IMR-90 (cell line): Measurements from ENCODE around the gene PHPT1. TPM values are rescaled to one million over a fixed set of nuclear protein-coding genes. Genes with fewer than 3 reads are reported as not detected.

Source experiments
- ATAC-seq: fragments of 200-7000 bp; cut with Tn5 transposase; 2 replicates; pipeline ENCODE4 v1.9.1; 2020; ENCODE audit warnings: low read depth, mild to moderate bottlenecking, moderate library complexity
- BruUV-seq: library from RNA; stranded (reverse); fragments of 400-500 nt; replicated peaks from 2 replicates; lab custom pipeline; 2021; lab: Mats Ljungman, UMichigan
- CTCF ChIA-PET: fragments of 300-600 bp; formaldehyde crosslinking; extraction: SDS; loops from one replicate; lab custom pipeline; 2021; ENCODE audit warnings: antibody characterized with exemption; lab: Yijun Ruan, JAX
- POLR2A ChIA-PET: fragments of 300-600 bp; sonication (Branson Sonifier 250); formaldehyde crosslinking; loops from one replicate; lab custom pipeline; 2022; ENCODE audit warnings: antibody characterized with exemption; ENCODE audit not compliant: unreplicated experiment; lab: Charles Lee
- DNase-seq: peaks from one replicate; pipeline ENCODE4 v3.0.0; 2013
- H2AFZ ChIP-seq: replicated peaks from 2 replicates; pipeline ENCODE3; 2013; ENCODE audit warnings: low read length, mild to moderate bottlenecking; ENCODE audit not compliant: poor library complexity
- H2AK5ac ChIP-seq: 2 replicates; pipeline ENCODE4 v1.6.1; 2013; ENCODE audit warnings: low read depth, low read length, inconsistent platforms
- H2AK9ac ChIP-seq: replicated peaks from 2 replicates; pipeline ENCODE3; 2013; ENCODE audit warnings: mild to moderate bottlenecking, low read depth, low read length, moderate library complexity; ENCODE audit not compliant: poor library complexity
- H2BK120ac ChIP-seq: 2 replicates; pipeline ENCODE4 v1.6.1; 2013; ENCODE audit warnings: low read depth, low read length, inconsistent platforms
- H2BK15ac ChIP-seq: 3 replicates; pipeline ENCODE4 v1.6.1; 2013; ENCODE audit warnings: low read depth, low read length, inconsistent platforms
- H2BK20ac ChIP-seq: 2 replicates; pipeline ENCODE4 v1.6.1; 2013; ENCODE audit warnings: low read depth, mild to moderate bottlenecking, inconsistent platforms, low read length, moderate library complexity
- H2BK5ac ChIP-seq: 2 replicates; pipeline ENCODE4 v1.6.1; 2013; ENCODE audit warnings: mild to moderate bottlenecking, low read depth, low read length, inconsistent platforms; ENCODE audit not compliant: poor library complexity, severe bottlenecking
- H3K14ac ChIP-seq: replicated peaks from 2 replicates; pipeline ENCODE4 v1.6.1; 2013; ENCODE audit warnings: low read depth, low read length, inconsistent platforms
- H3K18ac ChIP-seq: 2 replicates; pipeline ENCODE4 v1.6.1; 2013; ENCODE audit warnings: low read depth, low read length, control low read depth
- H3K23ac ChIP-seq: 2 replicates; pipeline ENCODE4 v1.6.1; 2013; ENCODE audit warnings: low read depth, low read length, inconsistent platforms
- H3K27ac ChIP-seq: 2 replicates; pipeline ENCODE4 v1.5.1; 2013; ENCODE audit warnings: mild to moderate bottlenecking, control low read depth, low read length; ENCODE audit not compliant: insufficient read depth
- H3K27me3 ChIP-seq: 2 replicates; pipeline ENCODE4 v1.6.1; 2013; ENCODE audit warnings: low read length; ENCODE audit not compliant: control insufficient read depth, insufficient read depth
- H3K36me3 ChIP-seq: 2 replicates; pipeline ENCODE4 v1.6.1; 2013; ENCODE audit warnings: low read length, mixed read lengths; ENCODE audit not compliant: control insufficient read depth, insufficient read depth
- H3K4ac ChIP-seq: 2 replicates; pipeline ENCODE4 v1.6.1; 2013; ENCODE audit warnings: low read depth, low read length, inconsistent platforms
- H3K4me1 ChIP-seq: 2 replicates; pipeline ENCODE4 v1.6.1; 2013; ENCODE audit warnings: low read length, mixed read lengths; ENCODE audit not compliant: control insufficient read depth, insufficient read depth
- H3K4me2 ChIP-seq: 2 replicates; pipeline ENCODE4 v1.6.1; 2013; ENCODE audit warnings: low read depth, mild to moderate bottlenecking, control low read depth, low read length, moderate library complexity
- H3K4me3 ChIP-seq: 2 replicates; pipeline ENCODE4 v1.5.1; 2013; ENCODE audit warnings: low read depth, mild to moderate bottlenecking, control low read depth, low read length, moderate library complexity; ENCODE audit not compliant: insufficient read depth
- H3K56ac ChIP-seq: 2 replicates; pipeline ENCODE4 v1.6.1; 2013; ENCODE audit warnings: low read length, inconsistent platforms; ENCODE audit not compliant: insufficient read depth; ENCODE audit errors: extremely low read depth
- H3K79me1 ChIP-seq, 2 experiments: 2 replicates each; pipeline ENCODE4 v1.6.1; 2013; ENCODE audit warnings: low read length in 2 of 2, inconsistent platforms in 1 of 2, low read depth in 1 of 2
- H3K9ac ChIP-seq: 2 replicates; pipeline ENCODE4 v1.6.1; 2013; ENCODE audit warnings: low read depth, low read length, control low read depth
- H3K9me1 ChIP-seq: 2 replicates; pipeline ENCODE4 v1.6.1; 2013; ENCODE audit warnings: low read length, inconsistent platforms; ENCODE audit not compliant: insufficient read depth
- H3K9me3 ChIP-seq: 2 replicates; pipeline ENCODE4 v1.6.1; 2013; ENCODE audit warnings: low read length; ENCODE audit not compliant: control insufficient read depth, insufficient read depth
- H4K20me1 ChIP-seq: 2 replicates; pipeline ENCODE4 v1.6.1; 2013; ENCODE audit warnings: low read length, inconsistent platforms; ENCODE audit not compliant: insufficient read depth
- H4K5ac ChIP-seq: 2 replicates; pipeline ENCODE4 v1.6.1; 2013; ENCODE audit warnings: mild to moderate bottlenecking, low read depth, low read length, control low read depth
- H4K8ac ChIP-seq, 2 experiments: 2 replicates each; pipeline ENCODE4 v1.6.1; 2013; ENCODE audit warnings: low read depth in 2 of 2, low read length in 2 of 2, control low read depth in 1 of 2, inconsistent platforms in 1 of 2
- H4K91ac ChIP-seq: 2 replicates; pipeline ENCODE4 v1.6.1; 2013; ENCODE audit warnings: low read depth, low read length, inconsistent platforms; ENCODE audit not compliant: insufficient read depth
- BHLHE40 ChIP-seq: fragments of 150-350 bp; IDR thresholded peaks from 2 replicates; pipeline ENCODE4 v1.6.1; 2016; ENCODE audit warnings: mild to moderate bottlenecking, low read depth, low read length
- CEBPB ChIP-seq: IDR thresholded peaks from 2 replicates; pipeline ENCODE4 v1.6.1; 2012; ENCODE audit warnings: low read depth, low read length, improper control_type of control experiment
- CHD1 ChIP-seq: IDR thresholded peaks from 2 replicates; pipeline ENCODE4 v1.6.1; 2012; ENCODE audit warnings: low read depth, low read length, improper control_type of control experiment
- CTCF ChIP-seq: conservative IDR thresholded peaks from 2 replicates; pipeline ENCODE4 v1.5.1; 2012; ENCODE audit warnings: mild to moderate bottlenecking, low read depth, low read length, improper control_type of control experiment
- ELK1 ChIP-seq: fragments of 150-350 bp; IDR thresholded peaks from 2 replicates; pipeline ENCODE4 v1.6.1; 2016; ENCODE audit warnings: low read depth, mild to moderate bottlenecking, low read length, moderate library complexity, borderline replicate concordance
- FOS ChIP-seq: fragments of 150-350 bp; IDR thresholded peaks from 2 replicates; pipeline ENCODE4 v1.6.1; 2016; ENCODE audit warnings: low read depth, low read length
- MAFK ChIP-seq: IDR thresholded peaks from 2 replicates; pipeline ENCODE4 v1.6.1; 2012; ENCODE audit warnings: low read depth, low read length, improper control_type of control experiment
- MAZ ChIP-seq: IDR thresholded peaks from 2 replicates; pipeline ENCODE4 v1.6.1; 2012; ENCODE audit warnings: low read depth, mild to moderate bottlenecking, low read length, improper control_type of control experiment, moderate library complexity, borderline replicate concordance
- MXI1 ChIP-seq: IDR thresholded peaks from 2 replicates; pipeline ENCODE4 v1.6.1; 2012; ENCODE audit warnings: low read depth, mild to moderate bottlenecking, low read length, moderate library complexity, borderline replicate concordance
- NFE2L2 ChIP-seq: fragments of 150-350 bp; IDR thresholded peaks from 2 replicates; pipeline ENCODE4 v1.6.1; 2016; ENCODE audit warnings: low read depth, mild to moderate bottlenecking, low read length
- POLR2A ChIP-seq: IDR thresholded peaks from 2 replicates; pipeline ENCODE4 v1.6.1; 2012; ENCODE audit warnings: mild to moderate bottlenecking, low read depth, low read length
- RAD21 ChIP-seq: IDR thresholded peaks from 2 replicates; pipeline ENCODE4 v1.6.1; 2012; ENCODE audit warnings: low read length, improper control_type of control experiment
- RCOR1 ChIP-seq: IDR thresholded peaks from 2 replicates; pipeline ENCODE4 v1.6.1; 2012; ENCODE audit warnings: mild to moderate bottlenecking, low read length, improper control_type of control experiment; ENCODE audit not compliant: insufficient replicate concordance
- RFX5 ChIP-seq: IDR thresholded peaks from 2 replicates; pipeline ENCODE4 v1.8.0; 2012; ENCODE audit warnings: low read depth, mild to moderate bottlenecking, low read length, moderate library complexity
- SMC3 ChIP-seq: fragments of 150-350 bp; IDR thresholded peaks from 2 replicates; pipeline ENCODE4 v1.6.1; 2016; ENCODE audit warnings: low read depth, mild to moderate bottlenecking, antibody characterized with exemption, low read length, moderate library complexity
- USF2 ChIP-seq: fragments of 150-350 bp; IDR thresholded peaks from 2 replicates; pipeline ENCODE4 v1.6.1; 2017; ENCODE audit warnings: mild to moderate bottlenecking, antibody characterized with exemption, low read length, low read depth
- WGBS, 2 experiments: methylation state at CpG; one replicate each; pipeline versions ENCODE4 v1.1.5 to v1.1.7; 2013; ENCODE audit warnings: missing lambda C conversion rate in 2 of 2; ENCODE audit not compliant: insufficient read length in 1 of 2; ENCODE audit errors: extremely low coverage in 2 of 2; 5-methylcytosine and 5-hydroxymethylcytosine counted together
- dilution Hi-C: fragments of 300-500 bp; cut with HindIII; formaldehyde crosslinking; loops from one replicate; pipeline ENCODE4 v1.14.3; 2018; ENCODE audit warnings: low sequenced_read_pairs; ENCODE audit not compliant: unreplicated experiment
- in situ Hi-C: fragments of 300-500 bp; cut with MboI; formaldehyde crosslinking; loops from 3 replicates; pipeline ENCODE4 v1.14.3; 2019; ENCODE audit warnings: low sequenced_read_pairs, inconsistent platforms, mixed read lengths
- intact Hi-C: fragments of 100-400 bp; cut with micrococcal nuclease; formaldehyde crosslinking; loops from 2 replicates; pipeline ENCODE4 v1.10.0; 2022
- polyA plus RNA-seq, 3 experiments: library from polyadenylated mRNA; depleted of rRNA; stranded (reverse); fragments of >200 nt; gene quantifications; 2 replicates each; pipeline ENCODE4 v1.2.3, GENCODE V29; 2012; ENCODE audit warnings: low replicate concordance in 1 of 3
- total RNA-seq: library from RNA; depleted of rRNA; stranded (reverse); fragments of >200 nt; gene quantifications from 2 replicates; pipeline ENCODE4 v1.2.3, GENCODE V29; 2012

The PHPT1 gene
- total and polyA plus RNA-seq, 2 of the 4 experiments (the other 2 are of a cell fraction) = 79.8 to 214 TPM

- ChIA-PET CTCF (interaction anchor here (0.6 kb wide), 1 partner anchor 36 kb away, joined by 3 read pairs; the partner anchor contains the start of gene AJM1), POLR2A (no interaction called here)
- no TSS peak for BruUV-seq
- Histone ChIP-seq H3K9me3 (no peaks in the 10 kb centered on the region), H4K8ac (no peak overlapping the region), H4K5ac (no peak overlapping the region), H3K4me1 (peaks cover 13% of the 10 kb centered on the region), H2BK20ac (no peak overlapping the region), H3K14ac (no peak overlapping the region), H3K79me1 (peaks cover 23 to 33% of the 10 kb centered on the region in 2 experiments), H3K56ac (no peak overlapping the region), H3K27ac (no peak overlapping the region), H2BK120ac (no peak overlapping the region), H3K27me3 (peaks cover 8% of the 10 kb centered on the region), H3K23ac (no peak overlapping the region), H2BK5ac (no peak overlapping the region), H3K4me2 (no peak overlapping the region), H2AFZ (no peak overlapping the region), H3K9ac (no peak overlapping the region), H3K4me3 (no peak overlapping the region), H3K4ac (no peak overlapping the region), H2AK5ac (no peak overlapping the region), H4K20me1 (peaks cover 11% of the 10 kb centered on the region; the same call in 1 of the 2 replicates), H2BK15ac (no peak overlapping the region), H2AK9ac (peak overlapping the region; percentile 67), H3K18ac (no peak overlapping the region), H3K36me3 (peaks cover 2% of the 10 kb centered on the region), H3K9me1 (no peaks in the 10 kb centered on the region), H4K91ac (no peak overlapping the region)
- no peak for DNase-seq
- in situ Hi-C loops (no loop called here), intact Hi-C loops (no loop called here), dilution Hi-C loops (no loop called here)
- no peak for ATAC-seq
- 100% methylated on average over 6 of the region's 10 CpGs; no CpG with 5 or more reads in 1 of the 2 experiments for WGBS, 2 experiments
- TF ChIP-seq CTCF (no peak), SMC3 (no peak), MAZ (no peak), CEBPB (no peak), CHD1 (no peak), NFE2L2 (no peak), ELK1 (no peak), RFX5 (no peak), FOS (no peak), USF2 (no peak), POLR2A (no peak), MAFK (no peak), RAD21 (no peak), BHLHE40 (no peak), RCOR1 (no peak), MXI1 (no peak)
Measured at GRCh38 chr9:136806067-136806466, 43.1 kb upstream of the PHPT1 start.
